Naive thymus-derived CD8-positive, alpha-beta T cell (primary cell): ENCODE data around the gene TNFRSF1A. TPM values are rescaled to one million over a fixed set of nuclear protein-coding genes. Genes with fewer than 3 reads are reported as not detected.

Experiments used
- ATAC-seq, 2 donors: fragments of 150-1000 bp; cut with Tn5 transposase in 1 of 2; sonication (Bioruptor Pico), chemical (Tn5 transposase) in 1 of 2; 1 replicate in 1 of 2; 2 replicates in 1 of 2; pipeline ENCODE4 v1.10.0; 2021; ENCODE audit warnings: mild to moderate bottlenecking in 2 of 2, moderate library complexity in 2 of 2
- POLR2A ChIA-PET: fragments of 350-600 bp; sonication (Branson Sonifier 250); formaldehyde crosslinking; loops from one replicate; lab custom pipeline; 2021; ENCODE audit warnings: antibody characterized with exemption; lab: Charles Lee
- DNase-seq, 10 donors: peaks; one replicate each; pipeline versions ENCODE4 v3.0.0 to v3.0.0-alpha.2; 2020 to 2022
- H3K27ac Mint-ChIP-seq, 10 donors: one replicate each; pipeline ENCODE4 v1.8.0; 2020 to 2022; ENCODE audit warnings: mild to moderate bottlenecking in 10 of 10, mixed read lengths in 10 of 10, moderate library complexity in 4 of 10, inconsistent platforms in 1 of 10
- H3K27me3 Mint-ChIP-seq, 5 donors: one replicate each; pipeline ENCODE4 v1.8.0; 2021 to 2022; ENCODE audit warnings: mixed read lengths in 5 of 5
- H3K36me3 Mint-ChIP-seq, 3 donors: one replicate each; pipeline ENCODE4 v1.8.0; 2020 to 2022; ENCODE audit warnings: mixed read lengths in 3 of 3, mild to moderate bottlenecking in 2 of 3, inconsistent platforms in 1 of 3
- H3K4me1 Mint-ChIP-seq, 4 donors: one replicate each; pipeline ENCODE4 v1.8.0; 2021 to 2022; ENCODE audit warnings: mixed read lengths in 4 of 4
- H3K4me3 Mint-ChIP-seq, 10 donors: one replicate each; pipeline ENCODE4 v1.8.0; 2020 to 2022; ENCODE audit warnings: mild to moderate bottlenecking in 10 of 10, mixed read lengths in 10 of 10, moderate library complexity in 6 of 10, inconsistent platforms in 1 of 10
- H3K9me3 Mint-ChIP-seq, 9 donors: one replicate each; pipeline ENCODE4 v1.8.0; 2020 to 2022; ENCODE audit warnings: mixed read lengths in 9 of 9, mild to moderate bottlenecking in 3 of 9, inconsistent platforms in 1 of 9, moderate library complexity in 1 of 9
- polyA plus RNA-seq, 3 donors: library from polyadenylated mRNA; unstranded; fragments of 300-500 nt; fragmentation: Illumina TruSeq; gene quantifications; one replicate each; pipeline ENCODE4 v1.2.3, GENCODE V29; 2021
- total RNA-seq, 8 experiments: library from RNA in 2 of 8; stranded (reverse) in 2 of 8; gene quantifications; one replicate each; pipeline ENCODE4 v1.2.3 and lab custom pipeline; 2021 to 2026

Gene TNFRSF1A
- total and polyA plus RNA-seq, 5 experiments from 2014 or later, result 19.5 to 97.6 (median 43.7) TPM

DNA sequence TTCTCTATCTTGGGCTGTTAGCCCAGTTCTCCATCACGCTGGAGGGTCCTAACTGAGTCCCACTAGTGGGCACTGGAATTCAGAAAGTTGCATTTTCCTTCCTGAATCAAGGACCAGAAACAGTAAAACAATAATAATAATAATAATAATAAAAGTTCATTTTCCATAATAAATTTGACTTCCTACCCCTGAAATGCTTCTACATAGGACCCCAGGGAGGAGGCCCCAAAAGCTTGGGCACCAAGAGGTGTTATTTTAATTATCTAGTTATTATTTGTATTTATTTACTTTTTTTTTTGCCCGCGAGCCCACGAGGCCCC is 21.1 kb upstream of the TNFRSF1A start:
- Mint-ChIP-seq H3K4me1 (peaks cover 20 to 49% (median 44%) of the 10 kb centered on the region in 4 donors), H3K9me3 (no peaks in the 10 kb centered on the region), H3K4me3 (peak overlapping the region in 7 of 10 donors; percentile 24 to 89 (median 83)), H3K27ac (peak overlapping the region in 4 of 10 donors; percentile 80 to 93 (median 87)), H3K27me3 (peaks cover 0 to 2% (median 0%) of the 10 kb centered on the region in 5 donors), H3K36me3 (no peaks in the 10 kb centered on the region)
- DNase-seq, result no peak
- ATAC-seq, result no peak
- POLR2A ChIA-PET, result interaction anchor here (0.9 to 15.2 kb wide), 16 partner anchors 8 to 489 kb away, joined by 3 to 358 read pairs (median 4); partner anchors contain the start of genes GAPDH, MRPL51, TNFRSF1A and USP5

DNA sequence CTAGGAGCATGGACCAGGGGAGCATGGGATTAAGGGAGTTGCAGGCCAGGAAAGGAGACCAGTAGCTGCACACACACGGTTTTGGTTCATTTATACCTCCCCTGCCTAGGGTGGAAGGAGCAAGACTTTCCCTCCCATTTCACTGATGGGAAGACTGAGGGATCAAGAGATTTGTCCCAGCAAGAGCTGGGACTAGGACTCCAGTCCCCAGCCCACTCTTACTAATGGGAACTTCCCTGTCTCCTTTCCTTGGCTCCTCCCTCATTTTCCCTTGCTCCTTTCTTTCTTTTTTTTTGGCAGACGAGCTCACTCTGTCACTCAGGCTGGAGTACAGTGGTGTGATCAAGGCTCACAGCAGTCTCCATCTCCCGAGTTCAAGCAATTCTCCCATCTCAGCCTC is 20.5 kb upstream of the TNFRSF1A start:
- POLR2A ChIA-PET, result interaction anchor here (1.0 to 15.2 kb wide), 12 partner anchors 9 to 489 kb away, joined by 3 to 358 read pairs (median 4); partner anchors contain the start of genes GAPDH, MRPL51, TNFRSF1A and USP5
- DNase-seq (no peak), ATAC-seq (no peak)
- peaks cover 0 to 2% (median 0%) of the 10 kb centered on the region in 5 donors for H3K27me3 Mint-ChIP-seq
- H3K36me3 Mint-ChIP-seq, result no peaks in the 10 kb centered on the region
- H3K9me3 Mint-ChIP-seq, result no peaks in the 10 kb centered on the region
- peak overlapping the region in 9 of 10 donors; percentile 36 to 91 (median 73) for H3K4me3 Mint-ChIP-seq
- peak overlapping the region; percentile 73 to 96 (median 88) for H3K27ac Mint-ChIP-seq
- H3K4me1 Mint-ChIP-seq, result peaks cover 20 to 44% (median 38%) of the 10 kb centered on the region in 4 donors

DNA sequence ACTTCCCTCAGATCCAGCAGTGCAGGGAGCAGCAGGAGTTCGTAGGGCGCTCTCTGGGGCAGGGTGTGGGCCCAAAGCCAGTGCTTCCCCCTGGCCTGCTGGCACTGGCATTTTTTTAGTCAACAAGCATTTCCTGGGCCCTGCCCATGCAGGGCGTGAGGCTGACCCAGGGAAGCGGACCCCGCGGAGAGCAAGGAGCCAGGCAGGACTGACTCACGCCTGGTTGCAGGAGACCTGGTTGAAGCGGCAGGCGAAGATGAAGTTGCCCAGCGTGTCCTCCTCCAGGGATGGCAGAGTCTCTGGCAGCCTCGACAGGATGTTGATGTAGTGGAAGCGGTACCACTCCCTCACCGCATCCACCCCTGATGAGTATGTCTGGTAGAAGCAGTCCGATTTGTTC is 20.0 kb upstream of the TNFRSF1A start:
- POLR2A ChIA-PET, result interaction anchor here (3.3 to 15.2 kb wide), 2 partner anchors 26 to 39 kb away, joined by 16 to 358 read pairs; partner anchors contain the start of gene TNFRSF1A
- no peaks in the 10 kb centered on the region for H3K36me3 Mint-ChIP-seq

DNA sequence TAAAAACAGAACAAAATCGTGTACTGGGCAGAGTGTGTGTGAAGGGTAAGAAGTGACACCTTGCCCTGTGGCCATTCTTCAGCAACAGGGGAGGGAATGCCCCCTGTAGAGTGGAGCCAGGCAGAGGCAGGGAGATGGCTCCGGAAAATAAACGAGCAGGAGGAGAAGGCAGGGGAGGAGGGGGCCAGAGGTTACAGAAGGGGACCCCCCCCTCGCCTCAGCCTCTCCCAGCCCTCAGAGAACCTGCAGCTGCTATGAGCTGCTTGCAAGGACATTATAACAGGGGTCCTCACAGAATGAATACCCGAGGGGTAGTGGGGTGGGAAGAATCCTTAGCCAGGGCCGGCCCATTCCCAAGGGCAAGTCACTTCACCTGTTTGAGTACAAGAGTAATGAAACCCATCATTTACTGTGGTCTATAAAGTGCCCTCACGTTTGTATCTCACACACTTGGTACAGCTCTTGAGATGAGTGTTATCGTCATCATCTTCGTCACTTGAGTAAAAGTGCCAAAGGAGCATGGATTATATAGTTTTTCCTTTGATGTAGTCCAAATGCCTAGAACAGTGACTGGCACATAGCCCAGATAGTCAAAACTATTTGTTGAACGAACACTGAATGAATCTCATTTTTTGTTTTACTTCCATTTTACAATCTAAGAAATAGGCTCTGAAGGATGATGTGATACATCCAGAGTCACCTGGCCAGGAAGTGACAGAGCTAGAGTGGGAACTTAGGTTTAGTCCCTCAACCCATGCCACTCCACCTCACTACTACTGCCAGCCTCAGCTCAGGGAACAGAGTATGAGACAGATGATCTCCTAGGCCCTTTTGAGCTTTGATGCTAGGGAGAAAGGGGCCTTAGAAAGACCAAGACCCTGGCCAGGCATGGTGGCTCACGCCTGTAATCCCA is 19.0 kb upstream of the TNFRSF1A start:
- DNase-seq (no peak), ATAC-seq (no peak)
- H3K9me3 Mint-ChIP-seq, result no peaks in the 10 kb centered on the region
- peaks cover 0 to 3% (median 0%) of the 10 kb centered on the region in 5 donors for H3K27me3 Mint-ChIP-seq
- POLR2A ChIA-PET, result interaction anchor here (0.5 to 15.2 kb wide), 3 partner anchors 25 to 300 kb away, joined by 3 to 358 read pairs (median 3); partner anchors contain the start of gene TNFRSF1A
- peaks cover 17 to 41% (median 32%) of the 10 kb centered on the region in 4 donors for H3K4me1 Mint-ChIP-seq
- peak overlapping the region in 3 of 10 donors; percentile 38 to 72 (median 53) for H3K4me3 Mint-ChIP-seq
- no peaks in the 10 kb centered on the region for H3K36me3 Mint-ChIP-seq
- peak overlapping the region in 7 of 10 donors; percentile 20 to 95 (median 82) for H3K27ac Mint-ChIP-seq

More for the DNA sequence above, 20.0 kb upstream of the TNFRSF1A start:
- Mint-ChIP-seq H3K4me1 (peaks cover 17 to 38% (median 32%) of the 10 kb centered on the region in 4 donors), H3K9me3 (no peaks in the 10 kb centered on the region), H3K4me3 (peak overlapping the region; percentile 36 to 91 (median 73)), H3K27ac (peak overlapping the region; percentile 73 to 96 (median 88)), H3K27me3 (peaks cover 0 to 2% (median 0%) of the 10 kb centered on the region in 5 donors)
- peak in 1 of 2 donors; percentile 48 for ATAC-seq
- DNase-seq, result peak in 1 of 10 donors; percentile 25

DNA sequence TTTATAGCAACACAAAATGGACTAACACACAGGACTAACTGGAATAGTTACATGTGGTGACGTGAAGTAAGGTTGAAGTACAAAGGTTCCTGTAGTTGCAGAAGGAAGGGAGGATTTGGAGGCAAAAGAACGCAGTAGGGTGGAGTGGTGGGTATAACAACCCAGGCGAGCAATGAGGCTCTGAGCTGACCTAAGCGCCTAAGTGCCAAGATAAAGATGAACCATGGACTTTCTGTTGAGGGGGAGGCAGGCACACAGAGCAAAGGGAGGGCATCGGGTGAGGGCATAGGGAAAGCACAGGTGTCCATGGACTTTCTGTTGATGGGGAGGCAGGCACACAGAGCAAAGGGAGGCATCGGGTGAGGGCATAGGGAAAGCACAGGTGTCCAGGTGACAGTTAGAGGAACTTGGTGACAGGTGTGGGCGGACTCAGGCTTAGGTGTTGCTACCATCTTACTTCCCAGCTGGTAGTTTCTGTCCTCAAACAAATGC is 18.2 kb upstream of the TNFRSF1A start:
- Mint-ChIP-seq H3K27me3 (peaks cover 0 to 3% (median 0%) of the 10 kb centered on the region in 5 donors), H3K4me1 (peaks cover 18 to 48% (median 34%) of the 10 kb centered on the region in 4 donors), H3K9me3 (no peaks in the 10 kb centered on the region), H3K4me3 (peak overlapping the region in 1 of 10 donors; percentile 42), H3K36me3 (no peaks in the 10 kb centered on the region), H3K27ac (peak overlapping the region in 6 of 10 donors; percentile 6 to 78 (median 72))
- DNase-seq (no peak), ATAC-seq (no peak)
- POLR2A ChIA-PET, result interaction anchor here (15.2 kb wide), 1 partner anchor 24 kb away, joined by 358 read pairs; the partner anchor contains the start of gene TNFRSF1A

DNA sequence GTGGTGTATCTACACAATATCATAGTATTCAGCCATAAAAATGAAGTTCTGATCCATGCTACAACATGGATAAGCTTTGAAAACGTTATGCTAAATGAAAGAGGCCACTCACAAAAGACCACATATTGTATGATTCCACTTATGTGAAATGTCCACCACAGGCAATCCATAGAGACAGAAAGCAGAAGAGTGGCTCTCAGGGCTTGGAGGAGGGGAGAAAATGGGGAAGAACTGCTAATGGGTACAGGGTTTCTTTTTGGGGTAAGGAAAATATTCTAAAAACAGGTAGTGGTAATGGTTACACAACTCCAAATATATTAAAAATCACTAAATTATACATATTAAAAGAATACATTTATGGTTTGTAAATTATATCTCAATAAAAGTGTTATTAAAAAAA is 17.0 kb upstream of the TNFRSF1A start:
- POLR2A ChIA-PET, result interaction anchor here (0.6 to 15.2 kb wide), 3 partner anchors 13 to 256 kb away, joined by 3 to 358 read pairs (median 3); partner anchors contain the start of gene TNFRSF1A
- no peaks in the 10 kb centered on the region for H3K36me3 Mint-ChIP-seq
- H3K27me3 Mint-ChIP-seq, result peaks cover 0 to 3% (median 0%) of the 10 kb centered on the region in 5 donors
- DNase-seq (no peak), ATAC-seq (no peak)
- no peaks in the 10 kb centered on the region for H3K9me3 Mint-ChIP-seq
- peaks cover 23 to 55% (median 37%) of the 10 kb centered on the region in 4 donors for H3K4me1 Mint-ChIP-seq
- H3K27ac Mint-ChIP-seq, result peak overlapping the region in 1 of 10 donors; percentile 82
- no peak overlapping the region for H3K4me3 Mint-ChIP-seq

DNA sequence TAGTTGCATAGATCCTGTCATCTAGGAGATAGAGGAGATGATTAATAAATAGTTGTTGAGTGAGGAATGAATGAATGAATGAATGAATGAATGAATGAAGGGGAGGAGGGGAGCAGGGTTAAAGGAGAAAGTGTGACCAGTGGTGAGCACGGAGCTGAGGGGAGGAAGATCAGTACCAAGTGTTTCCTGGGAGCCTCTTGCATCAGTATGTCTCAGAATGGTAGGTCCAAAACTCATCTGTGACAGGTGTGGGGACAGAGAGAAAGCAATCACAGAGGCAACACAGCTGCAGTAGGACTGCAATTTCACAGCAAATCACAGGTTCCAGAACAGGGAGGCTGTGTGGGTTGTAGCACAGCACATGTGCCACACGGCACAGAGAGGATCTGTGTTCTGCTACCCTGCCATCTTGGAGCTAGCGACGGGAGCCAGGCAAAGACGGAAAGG is 14.5 kb upstream of the TNFRSF1A start:
- peaks cover 0 to 3% (median 0%) of the 10 kb centered on the region in 5 donors for H3K27me3 Mint-ChIP-seq
- H3K36me3 Mint-ChIP-seq, result no peaks in the 10 kb centered on the region
- POLR2A ChIA-PET, result interaction anchor here (1.4 to 15.2 kb wide), 3 partner anchors 10 to 114 kb away, joined by 3 to 358 read pairs (median 8); partner anchors contain the start of genes TNFRSF1A and VAMP1
- no peak overlapping the region for H3K4me3 Mint-ChIP-seq
- ATAC-seq (no peak), DNase-seq (no peak)
- no peaks in the 10 kb centered on the region for H3K9me3 Mint-ChIP-seq
- H3K27ac Mint-ChIP-seq, result peak overlapping the region in 3 of 10 donors; percentile 35 to 54 (median 37)
- peaks cover 18 to 41% (median 30%) of the 10 kb centered on the region in 4 donors for H3K4me1 Mint-ChIP-seq

DNA sequence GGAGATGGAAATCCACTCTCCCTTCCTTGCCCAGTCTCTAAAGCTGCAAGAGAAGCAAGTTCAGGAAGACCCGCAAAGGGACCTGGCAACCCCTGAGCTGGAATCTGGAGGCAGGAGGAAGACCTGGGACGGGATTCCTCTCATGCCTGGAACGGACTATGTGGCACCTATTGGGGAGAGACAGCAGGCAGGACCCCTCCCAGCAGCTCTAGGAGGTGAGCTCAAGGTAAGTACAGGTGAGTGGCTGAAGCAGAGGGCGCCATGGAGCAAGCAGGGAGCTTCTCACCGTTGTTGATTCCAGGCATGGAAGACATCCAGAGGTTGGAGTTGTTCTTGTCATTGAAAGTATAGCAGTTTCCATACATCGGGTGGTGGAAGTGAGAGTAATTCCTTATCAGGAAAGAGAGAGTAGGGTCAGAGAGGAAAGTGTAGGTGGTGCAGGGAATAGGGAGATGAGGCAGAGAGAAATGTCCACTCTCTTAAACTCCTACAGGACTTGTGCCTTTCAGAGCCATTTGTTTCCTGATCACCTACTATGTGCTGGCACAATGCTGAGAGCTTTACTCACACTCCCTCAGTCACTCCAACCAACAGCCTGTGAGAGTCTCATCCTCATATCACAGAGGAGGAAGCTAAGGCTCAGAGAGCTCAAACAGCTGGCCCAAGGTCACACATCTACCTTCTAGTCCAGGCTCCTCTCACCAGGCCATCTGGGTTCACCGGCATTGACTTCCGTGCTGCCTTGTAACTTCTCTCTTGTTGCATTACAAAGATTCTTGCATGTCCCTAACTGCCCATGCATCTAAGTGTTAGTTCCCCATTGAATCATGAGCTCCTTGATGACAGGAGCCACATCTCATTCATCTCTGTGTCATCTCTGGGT is 13.9 kb upstream of the TNFRSF1A start:
- POLR2A ChIA-PET, result interaction anchor here (1.4 to 15.2 kb wide), 3 partner anchors 10 to 115 kb away, joined by 3 to 358 read pairs (median 8); partner anchors contain the start of genes TNFRSF1A and VAMP1
- no peaks in the 10 kb centered on the region for H3K9me3 Mint-ChIP-seq
- H3K36me3 Mint-ChIP-seq, result no peaks in the 10 kb centered on the region
- peaks cover 0 to 3% (median 0%) of the 10 kb centered on the region in 5 donors for H3K27me3 Mint-ChIP-seq
- peak overlapping the region in 4 of 10 donors; percentile 37 to 68 (median 40) for H3K27ac Mint-ChIP-seq
- H3K4me3 Mint-ChIP-seq, result no peak overlapping the region
- ATAC-seq, result no peak
- H3K4me1 Mint-ChIP-seq, result peaks cover 18 to 36% (median 27%) of the 10 kb centered on the region in 4 donors
- DNase-seq, result no peak

DNA sequence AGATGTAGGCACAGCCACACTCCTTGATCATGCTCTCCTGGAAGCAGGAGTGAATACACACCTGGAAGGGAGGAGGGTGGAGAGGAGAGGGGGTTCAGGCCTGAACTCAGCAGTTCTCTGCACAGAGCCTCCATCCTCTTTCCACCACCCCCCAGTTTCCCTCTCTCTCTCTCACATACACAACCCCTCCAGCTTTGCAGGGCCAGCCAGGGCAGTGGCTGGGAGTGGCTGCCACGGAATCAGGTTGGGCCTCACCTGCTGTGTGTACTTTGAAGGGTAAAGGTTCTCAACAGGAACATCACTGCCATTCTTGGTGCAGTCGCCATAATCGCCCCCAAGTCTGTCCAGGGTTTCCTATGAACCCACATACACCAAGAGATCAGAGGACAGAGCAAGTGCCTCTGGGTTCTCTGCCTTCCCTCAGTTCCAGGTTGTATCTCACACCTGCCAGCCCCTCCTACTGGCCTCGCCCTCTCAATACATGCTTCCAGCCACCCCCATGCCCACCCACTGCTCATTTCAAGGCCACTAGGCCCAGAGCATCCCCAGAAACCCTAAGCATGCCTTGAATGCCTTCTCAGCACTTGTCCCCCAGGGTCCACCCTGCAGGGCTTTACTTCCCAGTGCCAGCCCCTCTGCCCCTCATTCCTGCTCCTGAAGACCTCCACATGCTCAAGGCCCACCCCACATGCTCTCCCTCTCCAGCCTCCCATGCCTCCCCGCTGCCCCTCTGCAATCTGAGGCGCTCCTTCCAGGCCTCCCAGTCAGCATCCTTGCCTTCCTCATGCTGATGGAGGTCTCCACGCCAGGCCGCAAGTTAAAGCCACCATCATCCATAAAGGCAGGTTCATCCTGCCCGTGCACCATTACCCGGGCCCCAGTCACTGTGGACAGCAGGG is 12.9 kb upstream of the TNFRSF1A start:
- POLR2A ChIA-PET, result interaction anchor here (2.1 to 15.2 kb wide), 2 partner anchors 9 to 19 kb away, joined by 8 to 358 read pairs; partner anchors contain the start of gene TNFRSF1A
- Mint-ChIP-seq H3K36me3 (no peaks in the 10 kb centered on the region), H3K27ac (peak overlapping the region in 3 of 10 donors; percentile 41 to 78 (median 71)), H3K4me1 (peaks cover 12 to 28% (median 21%) of the 10 kb centered on the region in 4 donors), H3K9me3 (no peaks in the 10 kb centered on the region), H3K27me3 (peaks cover 0 to 3% (median 0%) of the 10 kb centered on the region in 5 donors), H3K4me3 (no peak overlapping the region)
- DNase-seq (no peak), ATAC-seq (peak; percentile 35 to 47)
